NCI-H2196 treated with DMSO at 0.1 percent for 48 hours (cell line): Measurements from ENCODE around the gene DEPP1.

ENCODE experiments used
- DNase-seq: peaks from one replicate; lab custom pipeline; 2025; ENCODE audit not compliant: unreplicated experiment; lab: John Stamatoyannopoulos, UW

The DEPP1 gene

GRCh38 chr10:44968091-44968490 is 10.5 kb downstream of the DEPP1 start:
- no peak for DNase-seq

GRCh38 chr10:44967616-44968015 is 11.0 kb downstream of the DEPP1 start:
- DNase-seq: no peak

GRCh38 chr10:44966816-44967509 is 11.6 kb downstream of the DEPP1 start:
- DNase-seq: no peak

- DNase-seq: no peak
These were observed 12.3 kb downstream of the DEPP1 start for GRCh38 chr10:44966129-44966815.

GRCh38 chr10:44965651-44966097 is 12.9 kb downstream of the DEPP1 start:
- no peak for DNase-seq

GRCh38 chr10:44965104-44965503 is 13.5 kb downstream of the DEPP1 start:
- DNase-seq: no peak

- no peak for DNase-seq
These were observed 14.6 kb downstream of the DEPP1 start for GRCh38 chr10:44963772-44964633.

GRCh38 chr10:44962870-44963738 is 15.5 kb downstream of the DEPP1 start:
- DNase-seq: peak; percentile 27

- no peak for DNase-seq
These were observed 16.5 kb downstream of the DEPP1 start for GRCh38 chr10:44961931-44962750.

- no peak for DNase-seq
These were observed 17.4 kb downstream of the DEPP1 start for GRCh38 chr10:44961230-44961571.

GRCh38 chr10:44960482-44961229 is 18.0 kb downstream of the DEPP1 start:
- DNase-seq: no peak

GRCh38 chr10:44960088-44960460 is 18.5 kb downstream of the DEPP1 start:
- DNase-seq: no peak

- peak; percentile 24 for DNase-seq
These were observed 19.1 kb downstream of the DEPP1 start, which contains the start of gene RASSF4 for GRCh38 chr10:44959247-44960087. Gene RASSF4, plus strand, starts transcription at chr10:44959802. Its CDS starts 10,401 bp downstream, at chr10:44970203.

GRCh38 chr10:44958898-44959246 is 19.7 kb downstream of the DEPP1 start:
- DNase-seq: no peak

- DNase-seq: no peak
These were observed 20.3 kb downstream of the DEPP1 start for GRCh38 chr10:44958196-44958897.

GRCh38 chr10:44956717-44957706 is 21.6 kb downstream of the DEPP1 start:
- DNase-seq: no peak

GRCh38 chr10:44956226-44956625 is 22.4 kb downstream of the DEPP1 start:
- DNase-seq: no peak
